Peyer's patch (tissue), 4 donors: ENCODE data around the gene B4GALNT4. TPM values are rescaled to one million over a fixed set of nuclear protein-coding genes. Genes with fewer than 3 reads are reported as not detected.

Experiments used
- DNase-seq, 3 donors: peaks; one replicate each; pipeline ENCODE4 v3.0.0-alpha.2; 2017 to 2019
- H3K27ac ChIP-seq, 4 donors: fragments of 200-600 bp; sonication (generic); one replicate each; pipeline ENCODE4 v1.5.1; 2016 to 2019
- H3K27me3 ChIP-seq, 2 donors: fragments of 200-600 bp; sonication (generic); one replicate each; pipeline ENCODE4 v1.5.1; 2019
- H3K36me3 ChIP-seq, 3 donors: fragments of 200-600 bp; sonication (generic); one replicate each; pipeline ENCODE4 v1.5.1; 2016 to 2019
- H3K4me1 ChIP-seq, 4 donors: fragments of 200-600 bp; sonication (generic); one replicate each; pipeline ENCODE4 v1.5.1; 2016 to 2019
- H3K4me3 ChIP-seq, 4 donors: fragments of 200-600 bp; sonication (generic); 1 replicate in 3 of 4; 2 replicates in 1 of 4; pipeline ENCODE4 v1.5.1; 2016 to 2019; ENCODE audit warnings: mild to moderate bottlenecking in 1 of 4
- H3K9me3 ChIP-seq, 4 donors: fragments of 200-600 bp; sonication (generic); one replicate each; pipeline ENCODE4 v1.5.1; 2016 to 2019; ENCODE audit warnings: mild to moderate bottlenecking in 1 of 4
- CTCF ChIP-seq, 6 experiments: fragments of 450-650 bp in 4 of 6; fragments of 200-600 bp in 2 of 6; sonication (generic) in 1 of 6; IDR thresholded peaks; one replicate each; pipeline ENCODE4 v1.5.1; 2017 to 2019; ENCODE audit warnings: antibody characterized with exemption in 6 of 6, mild to moderate bottlenecking in 3 of 6, moderate library complexity in 1 of 6
- POLR2A ChIP-seq, 2 donors: fragments of 450-650 bp; IDR thresholded peaks; one replicate each; pipeline ENCODE4 v1.5.1; 2017; ENCODE audit warnings: antibody characterized with exemption in 2 of 2, mild to moderate bottlenecking in 2 of 2, moderate library complexity in 2 of 2
- total RNA-seq, 4 donors: library from RNA; depleted of rRNA; stranded (reverse); fragments of >200 nt; gene quantifications; one replicate each; pipeline ENCODE4 v1.1.0, GENCODE V29; 2016

The B4GALNT4 gene
- total RNA-seq, 4 donors from 2014 or later: 2.5 to 36.3 (median 9.3) TPM

GRCh38 chr11:367956-368413, 1.3 kb upstream of the B4GALNT4 start:
- no peak for TF ChIP-seq POLR2A (IDR thresholded peaks at IDR 0.05)
- TF ChIP-seq CTCF (IDR thresholded peaks at IDR 0.05): no peak

GRCh38 chr11:368414-369335, 624 bp upstream of the B4GALNT4 start:
- H3K27ac ChIP-seq: no peak overlapping the region
- H3K4me3 ChIP-seq: peak overlapping the region in 2 of 4 donors; percentile 27 to 45
- H3K9me3 ChIP-seq: no peaks in the 10 kb centered on the region
- peaks cover 0 to 7% (median 3%) of the 10 kb centered on the region in 4 donors for H3K4me1 ChIP-seq
- H3K36me3 ChIP-seq: no peaks in the 10 kb centered on the region
- no peak for DNase-seq
- TF ChIP-seq POLR2A (IDR thresholded peaks at IDR 0.05) (no peak), CTCF (IDR thresholded peaks at IDR 0.05) (no peak)
- H3K27me3 ChIP-seq: peaks cover 0 to 9% of the 10 kb centered on the region in 2 donors

More at GRCh38 chr11:367956-368413, 1.3 kb upstream of the B4GALNT4 start:
- Histone ChIP-seq H3K36me3 (no peaks in the 10 kb centered on the region), H3K4me1 (peaks cover 0 to 7% (median 3%) of the 10 kb centered on the region in 4 donors), H3K4me3 (no peak overlapping the region), H3K9me3 (no peaks in the 10 kb centered on the region), H3K27me3 (peaks cover 0 to 9% of the 10 kb centered on the region in 2 donors), H3K27ac (no peak overlapping the region)
- no peak for DNase-seq

- Histone ChIP-seq H3K4me3 (peak overlapping the region in 1 of 4 donors; percentile 14), H3K27me3 (peaks cover 0 to 9% of the 10 kb centered on the region in 2 donors), H3K36me3 (no peaks in the 10 kb centered on the region), H3K27ac (no peak overlapping the region), H3K9me3 (no peaks in the 10 kb centered on the region), H3K4me1 (peaks cover 0 to 7% (median 3%) of the 10 kb centered on the region in 4 donors)
- no peak for DNase-seq
- TF ChIP-seq POLR2A (IDR thresholded peaks at IDR 0.05): no peak
- TF ChIP-seq CTCF (IDR thresholded peaks at IDR 0.05): no peak
These were observed 1.0 kb downstream of the B4GALNT4 start for GRCh38 chr11:370070-370941.

GRCh38 chr11:371051-371450, 1.8 kb downstream of the B4GALNT4 start:
- no peak overlapping the region for H3K27ac ChIP-seq
- H3K27me3 ChIP-seq: peaks cover 0 to 9% of the 10 kb centered on the region in 2 donors
- no peak overlapping the region for H3K4me3 ChIP-seq
- no peaks in the 10 kb centered on the region for H3K36me3 ChIP-seq
- H3K4me1 ChIP-seq: peaks cover 0 to 7% (median 3%) of the 10 kb centered on the region in 4 donors
- no peaks in the 10 kb centered on the region for H3K9me3 ChIP-seq
- TF ChIP-seq POLR2A (IDR thresholded peaks at IDR 0.05): no peak
- TF ChIP-seq CTCF (IDR thresholded peaks at IDR 0.05): no peak
- no peak for DNase-seq
